WTC11 (cell line): ENCODE data around the gene ADAMTS2. TPM values are rescaled to one million over a fixed set of nuclear protein-coding genes. Genes with fewer than 3 reads are reported as not detected.
A peak's percentile ranks its signal among the peaks of the same experiment; 100 is the strongest.

Source experiments
- ATAC-seq: fragments of 200-7000 bp; cut with Tn5 transposase; 2 replicates; pipeline ENCODE4 v1.10.0; 2021; ENCODE audit warnings: mild to moderate bottlenecking, moderate library complexity
- CTCF ChIA-PET: fragments of 300-600 bp; sonication (Branson Sonifier 250); formaldehyde crosslinking; loops from one replicate; lab custom pipeline; 2021; ENCODE audit warnings: antibody characterized with exemption; lab: Charles Lee
- POLR2A ChIA-PET: fragments of 350-600 bp; sonication (Branson Sonifier 250); formaldehyde crosslinking; loops from one replicate; lab custom pipeline; 2021; ENCODE audit warnings: antibody characterized with exemption; lab: Charles Lee
- DNase-seq: peaks from one replicate; pipeline ENCODE4 v3.0.0; 2021; ENCODE audit warnings: low spot score
- H3K27ac Mint-ChIP-seq: 2 replicates; pipeline ENCODE4 v1.8.0; 2021; ENCODE audit warnings: mixed read lengths
- H3K27me3 Mint-ChIP-seq: 2 replicates; pipeline ENCODE4 v1.8.0; 2021; ENCODE audit warnings: low read depth, mild to moderate bottlenecking, moderate library complexity, mixed read lengths
- H3K36me3 Mint-ChIP-seq: 2 replicates; pipeline ENCODE4 v1.8.0; 2021; ENCODE audit warnings: mixed read lengths
- H3K4me1 Mint-ChIP-seq: 2 replicates; pipeline ENCODE4 v1.8.0; 2022; ENCODE audit warnings: mixed read lengths
- H3K4me3 Mint-ChIP-seq: 2 replicates; pipeline ENCODE4 v1.8.0; 2021; ENCODE audit warnings: mild to moderate bottlenecking, moderate library complexity, mixed read lengths
- H3K9me3 Mint-ChIP-seq: 2 replicates; pipeline ENCODE4 v1.8.0; 2021; ENCODE audit warnings: mixed read lengths
- ATF2 ChIP-seq: sonication (generic); formaldehyde crosslinking; IDR thresholded peaks from 2 replicates; pipeline ENCODE4 v1.8.1; 2022; ENCODE audit warnings: low read depth, missing genetic modification reagents, borderline replicate concordance
- CTCF ChIP-seq: fragments of 200-600 bp; IDR thresholded peaks from 2 replicates; pipeline ENCODE4 v1.8.0; 2022; ENCODE audit warnings: antibody characterized with exemption
- FOXP1 ChIP-seq: sonication (generic); formaldehyde crosslinking; IDR thresholded peaks from 2 replicates; pipeline ENCODE4 v1.8.0; 2022; ENCODE audit warnings: missing genetic modification reagents, mild to moderate bottlenecking, moderate library complexity, borderline replicate concordance
- FOXP4 ChIP-seq: sonication (generic); formaldehyde crosslinking; IDR thresholded peaks from 2 replicates; pipeline ENCODE4 v1.8.0; 2022; ENCODE audit warnings: mild to moderate bottlenecking, missing genetic modification reagents
- GABPB1 ChIP-seq: sonication (generic); formaldehyde crosslinking; IDR thresholded peaks from 2 replicates; pipeline ENCODE4 v1.8.1; 2023; ENCODE audit warnings: mild to moderate bottlenecking, missing genetic modification reagents
- PREB ChIP-seq: sonication (generic); formaldehyde crosslinking; IDR thresholded peaks from 2 replicates; pipeline ENCODE4 v1.8.1; 2022; ENCODE audit warnings: mild to moderate bottlenecking, missing genetic modification reagents, moderate library complexity, borderline replicate concordance
- PRRX2 ChIP-seq: fragments of 250-450 bp; sonication (Bioruptor Pico); IDR thresholded peaks from 2 replicates; pipeline ENCODE4 v1.8.0; 2021; ENCODE audit warnings: mild to moderate bottlenecking
- RELA ChIP-seq: sonication (generic); formaldehyde crosslinking; IDR thresholded peaks from 2 replicates; pipeline ENCODE4 v1.8.1; 2022; ENCODE audit warnings: missing genetic modification reagents, mild to moderate bottlenecking, borderline replicate concordance
- SOX15 ChIP-seq: fragments of 250-450 bp; sonication (Bioruptor Pico); IDR thresholded peaks from 2 replicates; pipeline ENCODE4 v1.9.0; 2021; ENCODE audit warnings: mild to moderate bottlenecking
- SP1 ChIP-seq: sonication (generic); formaldehyde crosslinking; conservative IDR thresholded peaks from 2 replicates; pipeline ENCODE4 v1.8.1; 2022; ENCODE audit warnings: missing genetic modification reagents
- ZNF138 ChIP-seq: sonication (generic); formaldehyde crosslinking; conservative IDR thresholded peaks from 2 replicates; pipeline ENCODE4 v1.8.1; 2022; ENCODE audit warnings: mild to moderate bottlenecking, moderate library complexity, missing genetic modification reagents
- ZNF219 ChIP-seq: sonication (generic); formaldehyde crosslinking; IDR thresholded peaks from 2 replicates; pipeline ENCODE4 v1.8.0; 2023; ENCODE audit warnings: missing genetic modification reagents, mild to moderate bottlenecking, borderline replicate concordance
- ZNF263 ChIP-seq: sonication (generic); formaldehyde crosslinking; IDR thresholded peaks from 2 replicates; pipeline ENCODE4 v1.8.1; 2022; ENCODE audit warnings: low read depth, mild to moderate bottlenecking, moderate library complexity, missing genetic modification reagents
- ZNF416 ChIP-seq: fragments of 250-450 bp; sonication (Bioruptor Pico); IDR thresholded peaks from 2 replicates; pipeline ENCODE4 v1.9.0; 2021; ENCODE audit warnings: mild to moderate bottlenecking, inconsistent platforms
- ZNF512 ChIP-seq: sonication (generic); formaldehyde crosslinking; IDR thresholded peaks from 2 replicates; pipeline ENCODE4 v1.8.1; 2022; ENCODE audit warnings: missing genetic modification reagents, borderline replicate concordance
- total RNA-seq: library from RNA; stranded (reverse); gene quantifications from 3 replicates; pipeline ENCODE4 v1.2.3, GENCODE V29; 2021

Gene ADAMTS2
- total RNA-seq, 1 experiment from 2014 or later = 11.2 TPM

- Mint-ChIP-seq H3K27me3 (no peaks in the 10 kb centered on the region; the same call in 1 of the 2 replicates), H3K4me3 (no peak overlapping the region), H3K36me3 (no peaks in the 10 kb centered on the region), H3K9me3 (no peaks in the 10 kb centered on the region), H3K27ac (no peak overlapping the region), H3K4me1 (peaks cover 7% of the 10 kb centered on the region; the same call in 1 of the 2 replicates)
- DNase-seq (no peak), ATAC-seq (0 out of 2 replicates have a peak, but pooled peaks have one; percentile 18)
- CTCF ChIA-PET = interaction anchor here (0.7 kb wide), 2 partner anchors 36 to 112 kb away, joined by 3 read pairs; no protein-coding TSS in a partner anchor
- no peak for TF ChIP-seq ZNF138 (CRISPR knock-in tag)
- no peak for TF ChIP-seq PRRX2
- no peak for TF ChIP-seq ZNF512 (CRISPR knock-in tag)
- no peak for TF ChIP-seq SP1 (CRISPR knock-in tag)
- no peak for TF ChIP-seq GABPB1 (CRISPR knock-in tag)
- no peak for TF ChIP-seq FOXP1 (CRISPR knock-in tag)
- TF ChIP-seq RELA (CRISPR knock-in tag) = no peak
- TF ChIP-seq ZNF416 (CRISPR knock-in tag) = no peak
- POLR2A ChIA-PET = no interaction called here
Measured at GRCh38 chr5:179201986-179202385, 143.3 kb downstream of the ADAMTS2 start.

GRCh38 chr5:179199246-179199645, 146.0 kb downstream of the ADAMTS2 start:
- ATAC-seq (no peak), DNase-seq (no peak)
- Mint-ChIP-seq H3K4me1 (peaks cover 3% of the 10 kb centered on the region; the same call in 1 of the 2 replicates), H3K36me3 (no peaks in the 10 kb centered on the region), H3K27ac (no peak overlapping the region), H3K4me3 (no peak overlapping the region), H3K9me3 (no peaks in the 10 kb centered on the region), H3K27me3 (no peaks in the 10 kb centered on the region; the same call in 1 of the 2 replicates)
- CTCF ChIA-PET = no interaction called here
- POLR2A ChIA-PET = no interaction called here
- TF ChIP-seq SOX15 (CRISPR knock-in tag) = no peak
- no peak for TF ChIP-seq PREB (CRISPR knock-in tag)
- TF ChIP-seq CTCF = no peak
- no peak for TF ChIP-seq ZNF219
- no peak for TF ChIP-seq ATF2
- no peak for TF ChIP-seq ZNF263 (CRISPR knock-in tag)

GRCh38 chr5:179198825-179199224, 146.4 kb downstream of the ADAMTS2 start:
- POLR2A ChIA-PET = no interaction called here
- CTCF ChIA-PET = no interaction called here
- Mint-ChIP-seq H3K4me3 (no peak overlapping the region), H3K27ac (no peak overlapping the region), H3K36me3 (no peaks in the 10 kb centered on the region), H3K4me1 (peaks cover 3% of the 10 kb centered on the region; the same call in 1 of the 2 replicates), H3K9me3 (no peaks in the 10 kb centered on the region), H3K27me3 (no peaks in the 10 kb centered on the region; the same call in 1 of the 2 replicates)
- no peak for DNase-seq
- no peak for ATAC-seq
- no peak for TF ChIP-seq FOXP4
